ENCODE measurements around the gene PKP3.
"Not testable (repeated sequence)": the region's sequence is repeated elsewhere in the genome, so short reads cannot be mapped to it uniquely, and the experiment has no call there.

The PKP3 gene

DNA sequence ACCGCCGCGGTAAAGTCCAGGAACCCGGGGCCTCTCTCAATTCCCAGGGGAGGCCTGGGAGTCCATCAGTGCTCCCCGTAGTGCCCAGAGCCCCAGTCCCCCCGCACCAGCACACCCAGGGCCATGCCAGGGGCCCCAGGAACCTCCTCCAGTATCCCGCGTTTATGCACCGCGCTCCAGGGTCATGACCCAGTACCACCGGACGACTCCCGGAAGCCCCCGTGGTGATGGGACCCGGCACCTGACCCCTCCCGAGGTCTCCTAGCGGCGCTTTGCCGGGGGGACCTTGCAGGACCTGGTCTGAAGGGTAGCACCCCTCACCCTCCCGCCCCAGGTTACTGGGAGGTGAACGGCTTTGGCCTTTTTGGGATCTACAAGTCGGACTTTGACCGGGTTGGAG, 13.5 kb upstream of the PKP3 start:
- no peaks in the 10 kb centered on the region for H3K36me3 ChIP-seq (ENCODE audit: control insufficient read depth in 2 of 2, insufficient read depth in 2 of 2, low read length in 2 of 2)
- H3K9ac ChIP-seq (ENCODE audit: low read length in 2 of 2), result no peak overlapping the region
- peaks cover 0 to 2% of the 10 kb centered on the region in 2 donors for H3K27me3 ChIP-seq (ENCODE audit: control insufficient read depth in 1 of 2, insufficient read depth in 2 of 2, low read length in 2 of 2)
- H3K27ac ChIP-seq (ENCODE audit: low read length), result no peak overlapping the region
- no peaks in the 10 kb centered on the region for H3K4me1 ChIP-seq (ENCODE audit: control insufficient read depth, insufficient read depth, low read length)
- no peaks in the 10 kb centered on the region for H3K9me3 ChIP-seq (ENCODE audit: control insufficient read depth in 2 of 2, low read length in 2 of 2)
- no peak overlapping the region for H3K4me3 ChIP-seq (ENCODE audit: low read length in 2 of 2)

DNA sequence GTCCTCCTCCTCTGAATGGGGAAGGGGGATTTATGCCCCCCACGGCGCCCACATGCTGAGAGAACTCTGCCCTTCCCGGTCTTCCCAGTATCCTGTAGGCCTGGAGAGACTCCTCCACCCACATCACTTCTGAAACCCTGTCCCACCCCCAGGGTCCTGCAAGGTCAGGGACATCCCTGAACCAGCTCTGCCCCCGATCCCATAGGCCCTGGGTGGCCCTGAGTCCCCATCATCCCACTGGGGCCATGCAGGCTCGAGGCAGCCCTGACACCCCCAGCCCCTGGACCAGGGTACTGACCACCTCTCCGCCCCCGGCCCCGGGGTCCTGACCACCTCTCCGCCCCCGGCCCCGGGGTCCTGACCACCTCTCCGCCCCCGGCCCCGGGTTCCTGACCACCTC, 13.0 kb upstream of the PKP3 start:
- Histone ChIP-seq H3K9ac (ENCODE audit: low read length in 2 of 2) (no peak overlapping the region), H3K4me3 (ENCODE audit: low read length in 2 of 2) (no peak overlapping the region), H3K36me3 (ENCODE audit: control insufficient read depth in 2 of 2, insufficient read depth in 2 of 2, low read length in 2 of 2) (no peaks in the 10 kb centered on the region), H3K27ac (ENCODE audit: low read length) (no peak overlapping the region), H3K4me1 (ENCODE audit: control insufficient read depth, insufficient read depth, low read length) (no peaks in the 10 kb centered on the region), H3K9me3 (ENCODE audit: control insufficient read depth in 2 of 2, low read length in 2 of 2) (no peaks in the 10 kb centered on the region), H3K27me3 (ENCODE audit: control insufficient read depth in 1 of 2, insufficient read depth in 2 of 2, low read length in 2 of 2) (peaks cover 0 to 2% of the 10 kb centered on the region in 2 donors)

DNA sequence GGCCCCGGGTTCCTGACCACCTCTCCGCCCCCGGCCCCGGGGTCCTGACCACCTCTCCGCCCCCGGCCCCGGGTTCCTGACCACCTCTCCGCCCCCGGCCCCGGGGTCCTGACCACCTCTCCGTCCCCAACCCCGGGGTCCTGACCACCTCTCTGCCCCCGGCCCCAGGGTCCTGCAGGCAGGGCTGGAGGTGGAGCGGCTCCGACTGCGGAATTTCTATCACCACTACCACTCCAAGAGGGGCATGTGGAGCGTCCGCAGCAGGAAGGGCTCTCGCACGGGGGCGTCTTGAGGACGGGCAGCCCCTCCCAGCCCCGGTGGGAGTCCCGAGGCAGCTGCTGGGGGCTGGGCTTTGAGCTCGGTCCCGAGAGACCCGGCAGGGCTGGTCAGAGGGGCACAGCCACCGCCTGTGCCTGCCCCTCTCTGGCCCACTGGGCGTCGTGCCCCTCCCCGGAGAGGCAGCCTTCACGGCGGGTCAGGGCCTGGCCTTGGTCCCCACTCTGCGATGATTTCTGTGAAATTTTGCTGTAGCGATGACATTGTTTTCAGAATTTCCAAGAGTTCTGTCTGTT, 12.4 kb upstream of the PKP3 start:
- Histone ChIP-seq H3K9me3 (ENCODE audit: control insufficient read depth in 2 of 2, low read length in 2 of 2) (no peaks in the 10 kb centered on the region), H3K27ac (ENCODE audit: low read length) (no peak overlapping the region), H3K4me3 (ENCODE audit: low read length in 2 of 2) (no peak overlapping the region), H3K4me1 (ENCODE audit: control insufficient read depth, insufficient read depth, low read length) (no peaks in the 10 kb centered on the region), H3K27me3 (ENCODE audit: control insufficient read depth in 1 of 2, insufficient read depth in 2 of 2, low read length in 2 of 2) (peaks cover 0 to 2% of the 10 kb centered on the region in 2 donors), H3K36me3 (ENCODE audit: control insufficient read depth in 2 of 2, insufficient read depth in 2 of 2, low read length in 2 of 2) (no peaks in the 10 kb centered on the region), H3K9ac (ENCODE audit: low read length in 2 of 2) (no peak overlapping the region)

DNA sequence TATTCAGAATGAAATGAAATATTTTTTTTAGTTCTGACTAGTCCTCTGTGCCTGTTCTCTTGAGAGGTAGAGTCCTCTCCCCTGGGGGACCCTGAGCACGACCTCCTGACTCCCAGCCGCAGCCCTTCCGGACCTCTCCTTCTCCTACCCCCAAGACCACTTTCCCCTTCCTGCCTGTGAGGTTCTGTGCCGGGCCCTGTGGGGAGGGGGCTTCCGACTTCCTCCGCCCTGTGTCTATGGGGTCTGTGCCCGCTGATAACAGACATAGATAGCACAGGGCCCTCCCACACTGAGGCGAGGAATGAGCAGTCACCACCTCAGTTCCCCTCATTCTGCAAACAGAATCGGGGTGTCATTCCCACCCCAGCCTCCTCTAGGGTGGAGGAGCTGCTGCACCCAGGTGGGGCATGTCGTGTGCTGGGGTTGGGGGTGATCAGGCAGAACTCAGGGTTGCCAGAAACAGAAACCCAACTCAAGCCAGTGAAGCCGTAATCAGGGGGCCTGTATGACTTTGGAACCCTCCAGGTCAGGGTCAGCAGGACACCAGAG, 11.9 kb upstream of the PKP3 start:
- Histone ChIP-seq H3K27ac (ENCODE audit: low read length) (no peak overlapping the region), H3K9ac (ENCODE audit: low read length in 2 of 2) (no peak overlapping the region), H3K9me3 (ENCODE audit: control insufficient read depth in 2 of 2, low read length in 2 of 2) (peaks cover 0 to 4% of the 10 kb centered on the region in 2 donors), H3K4me3 (ENCODE audit: low read length in 2 of 2) (no peak overlapping the region), H3K27me3 (ENCODE audit: control insufficient read depth in 1 of 2, insufficient read depth in 2 of 2, low read length in 2 of 2) (peaks cover 0 to 2% of the 10 kb centered on the region in 2 donors), H3K4me1 (ENCODE audit: control insufficient read depth, insufficient read depth, low read length) (no peaks in the 10 kb centered on the region), H3K36me3 (ENCODE audit: control insufficient read depth in 2 of 2, insufficient read depth in 2 of 2, low read length in 2 of 2) (no peaks in the 10 kb centered on the region)

DNA sequence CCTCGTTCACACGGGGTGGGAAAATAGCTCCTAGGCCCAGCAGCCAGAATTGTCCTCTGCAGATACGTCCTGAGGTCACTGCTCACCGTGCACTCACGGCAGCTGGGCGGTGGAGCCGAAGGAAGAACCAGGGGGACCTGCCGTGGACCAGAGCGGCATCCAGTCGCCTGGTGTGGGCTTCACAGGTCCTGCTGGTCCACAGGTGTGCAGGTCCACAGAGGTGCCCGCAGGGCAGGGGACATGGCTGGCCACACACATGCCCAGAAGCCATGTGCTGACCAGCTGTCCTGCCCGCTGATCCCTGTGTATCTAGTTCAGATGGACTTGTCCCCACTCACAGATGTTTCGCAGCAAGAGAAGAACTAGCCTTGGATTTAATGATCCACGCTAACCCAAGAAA, 10.6 kb upstream of the PKP3 start:
- Histone ChIP-seq H3K27me3 (ENCODE audit: control insufficient read depth in 1 of 2, insufficient read depth in 2 of 2, low read length in 2 of 2) (no peaks in the 10 kb centered on the region), H3K4me1 (ENCODE audit: control insufficient read depth, insufficient read depth, low read length) (no peaks in the 10 kb centered on the region), H3K36me3 (ENCODE audit: control insufficient read depth in 2 of 2, insufficient read depth in 2 of 2, low read length in 2 of 2) (no peaks in the 10 kb centered on the region), H3K27ac (ENCODE audit: low read length) (no peak overlapping the region), H3K4me3 (ENCODE audit: low read length in 2 of 2) (no peak overlapping the region), H3K9ac (ENCODE audit: low read length in 2 of 2) (no peak overlapping the region), H3K9me3 (ENCODE audit: control insufficient read depth in 2 of 2, low read length in 2 of 2) (peaks cover 0 to 4% of the 10 kb centered on the region in 2 donors)

DNA sequence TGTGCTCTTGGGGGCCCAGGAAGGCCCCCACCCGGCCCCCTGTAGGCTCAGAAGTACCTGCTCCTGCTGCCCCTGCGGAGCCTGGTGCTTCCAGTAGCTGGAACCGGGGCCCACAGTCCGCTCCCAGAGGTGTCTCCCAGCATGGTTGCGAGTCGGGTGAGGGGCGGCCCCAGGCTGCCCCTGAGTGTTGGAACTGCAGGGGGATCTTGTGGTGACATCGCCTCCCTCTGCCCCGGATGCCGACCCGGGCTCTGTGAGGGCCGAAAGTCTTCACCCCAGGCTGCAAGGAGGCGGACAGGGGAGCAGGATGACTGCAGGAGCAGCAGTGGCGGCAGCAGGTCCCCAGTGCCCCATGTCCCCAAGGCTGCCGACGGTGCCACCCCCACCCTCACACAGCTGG, 9.5 kb upstream of the PKP3 start:
- peaks cover 0 to 4% of the 10 kb centered on the region in 2 donors for H3K9me3 ChIP-seq (ENCODE audit: control insufficient read depth in 2 of 2, low read length in 2 of 2)
- H3K9ac ChIP-seq (ENCODE audit: low read length in 2 of 2), result no peak overlapping the region
- H3K27me3 ChIP-seq (ENCODE audit: control insufficient read depth in 1 of 2, insufficient read depth in 2 of 2, low read length in 2 of 2), result no peaks in the 10 kb centered on the region
- H3K27ac ChIP-seq (ENCODE audit: low read length), result no peak overlapping the region
- no peak overlapping the region for H3K4me3 ChIP-seq (ENCODE audit: low read length in 2 of 2)
- no peaks in the 10 kb centered on the region for H3K36me3 ChIP-seq (ENCODE audit: control insufficient read depth in 2 of 2, insufficient read depth in 2 of 2, low read length in 2 of 2)
- no peaks in the 10 kb centered on the region for H3K4me1 ChIP-seq (ENCODE audit: control insufficient read depth, insufficient read depth, low read length)

DNA sequence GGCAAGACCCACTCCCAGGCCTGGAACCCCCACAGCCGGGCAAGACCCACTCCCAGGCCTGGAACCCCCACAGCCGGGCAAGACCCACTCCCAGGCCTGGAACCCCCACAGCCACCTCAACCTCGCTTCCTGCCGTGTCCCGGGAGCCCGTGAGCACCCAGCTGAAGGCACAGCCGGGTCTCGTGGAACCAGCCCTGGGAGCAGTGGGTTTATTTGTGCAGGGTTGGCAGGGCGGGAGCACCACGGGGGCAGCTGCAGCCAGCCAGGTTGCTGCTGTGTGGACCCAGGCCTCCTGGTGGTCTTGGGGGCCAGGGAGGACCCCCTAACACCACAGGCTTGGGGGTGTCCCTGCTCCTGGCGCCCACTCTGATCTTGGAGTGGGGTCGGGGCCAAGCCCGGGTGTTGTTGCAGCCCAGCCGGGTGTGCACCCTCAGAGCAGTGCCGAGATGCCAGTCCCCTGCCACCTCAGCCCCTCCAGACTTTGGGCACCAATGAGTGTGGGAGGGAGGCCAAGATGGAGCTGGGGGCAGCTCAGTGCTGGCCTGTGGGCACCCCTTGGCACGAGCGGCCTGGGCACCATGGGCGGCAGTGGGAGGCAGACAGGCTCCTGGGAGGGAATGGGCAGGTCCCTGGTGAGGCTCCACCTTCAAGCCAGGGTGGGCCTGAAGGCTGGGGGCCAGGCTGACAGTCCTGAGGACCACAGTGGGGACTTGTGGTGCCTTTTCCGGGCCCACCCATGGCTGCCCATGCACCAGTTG, 8.2 kb upstream of the PKP3 start:
- Histone ChIP-seq H3K27me3 (ENCODE audit: control insufficient read depth in 1 of 2, insufficient read depth in 2 of 2, low read length in 2 of 2) (no peaks in the 10 kb centered on the region), H3K9ac (ENCODE audit: low read length in 2 of 2) (no peak overlapping the region), H3K27ac (ENCODE audit: low read length) (no peak overlapping the region)

DNA sequence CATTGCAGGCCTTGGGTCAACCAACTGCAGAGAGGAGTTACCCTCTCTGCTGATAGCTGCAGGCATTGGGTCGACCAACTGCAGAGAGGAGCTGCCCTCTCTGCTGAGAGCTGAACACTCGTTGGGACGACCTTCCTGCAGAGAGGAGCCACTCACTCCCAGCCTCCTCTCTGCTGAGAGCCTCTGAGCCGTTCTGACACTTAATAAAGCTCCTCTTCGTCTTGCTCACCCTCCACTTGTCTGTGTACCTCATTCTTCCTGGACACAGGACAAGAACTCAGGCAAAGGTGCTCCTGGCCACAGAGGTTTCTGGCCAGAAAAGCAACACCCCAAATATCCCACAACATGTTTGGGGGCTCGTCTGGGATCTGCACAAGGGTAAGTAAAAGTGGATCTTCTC, 7.5 kb upstream of the PKP3 start:
- Histone ChIP-seq H3K4me3 (ENCODE audit: low read length in 2 of 2) (no peak overlapping the region), H3K9ac (ENCODE audit: low read length in 2 of 2) (no peak overlapping the region), H3K36me3 (ENCODE audit: control insufficient read depth in 2 of 2, insufficient read depth in 2 of 2, low read length in 2 of 2) (no peaks in the 10 kb centered on the region), H3K27ac (ENCODE audit: low read length) (no peak overlapping the region), H3K4me1 (ENCODE audit: control insufficient read depth, insufficient read depth, low read length) (no peaks in the 10 kb centered on the region), H3K9me3 (ENCODE audit: control insufficient read depth in 2 of 2, low read length in 2 of 2) (peaks cover 0 to 4% of the 10 kb centered on the region in 2 donors), H3K27me3 (ENCODE audit: control insufficient read depth in 1 of 2, insufficient read depth in 2 of 2, low read length in 2 of 2) (no peaks in the 10 kb centered on the region)

More for the DNA sequence above, 8.2 kb upstream of the PKP3 start:
- Histone ChIP-seq H3K4me3 (ENCODE audit: low read length in 2 of 2) (no peak overlapping the region), H3K36me3 (ENCODE audit: control insufficient read depth in 2 of 2, insufficient read depth in 2 of 2, low read length in 2 of 2) (no peaks in the 10 kb centered on the region), H3K4me1 (ENCODE audit: control insufficient read depth, insufficient read depth, low read length) (no peaks in the 10 kb centered on the region), H3K9me3 (ENCODE audit: control insufficient read depth in 2 of 2, low read length in 2 of 2) (peaks cover 0 to 4% of the 10 kb centered on the region in 2 donors)

DNA sequence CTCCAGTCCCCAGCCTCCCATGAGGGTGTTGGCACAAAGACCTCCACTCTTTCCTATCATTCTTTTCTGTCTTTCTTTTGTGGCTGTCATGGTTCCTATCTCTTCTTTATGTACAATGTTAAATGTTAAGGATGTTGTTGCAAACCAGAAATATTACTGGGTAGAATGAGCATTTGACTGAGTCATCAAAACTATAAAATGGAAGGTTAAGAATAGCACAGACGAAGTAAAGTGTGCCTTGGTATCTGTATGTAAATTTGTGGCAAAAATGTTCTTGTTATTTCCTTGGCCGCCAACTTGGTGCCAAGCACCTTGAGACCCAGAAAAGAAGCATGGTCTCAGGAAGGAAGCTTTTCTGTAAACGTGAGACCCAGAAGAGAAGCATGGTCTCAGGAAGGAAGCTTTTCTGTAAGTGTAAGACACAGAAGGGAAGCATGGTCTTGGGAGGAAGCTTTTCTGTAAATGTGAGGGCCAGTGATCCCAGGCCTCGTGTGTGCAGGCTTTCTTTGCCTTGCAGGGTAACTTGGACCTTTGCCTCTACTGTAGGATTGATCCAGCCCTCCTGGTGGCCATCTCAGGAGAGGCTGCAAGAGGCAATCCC, 6.7 kb upstream of the PKP3 start:
- H3K4me3 ChIP-seq (ENCODE audit: low read length in 2 of 2), result no peak overlapping the region
- H3K9ac ChIP-seq (ENCODE audit: low read length in 2 of 2), result no peak overlapping the region
- no peaks in the 10 kb centered on the region for H3K27me3 ChIP-seq (ENCODE audit: control insufficient read depth in 1 of 2, insufficient read depth in 2 of 2, low read length in 2 of 2)
- no peaks in the 10 kb centered on the region for H3K4me1 ChIP-seq (ENCODE audit: control insufficient read depth, insufficient read depth, low read length)
- no peak overlapping the region for H3K27ac ChIP-seq (ENCODE audit: low read length)
- no peaks in the 10 kb centered on the region for H3K36me3 ChIP-seq (ENCODE audit: control insufficient read depth in 2 of 2, insufficient read depth in 2 of 2, low read length in 2 of 2)
- peaks cover 0 to 4% of the 10 kb centered on the region in 2 donors for H3K9me3 ChIP-seq (ENCODE audit: control insufficient read depth in 2 of 2, low read length in 2 of 2)

DNA sequence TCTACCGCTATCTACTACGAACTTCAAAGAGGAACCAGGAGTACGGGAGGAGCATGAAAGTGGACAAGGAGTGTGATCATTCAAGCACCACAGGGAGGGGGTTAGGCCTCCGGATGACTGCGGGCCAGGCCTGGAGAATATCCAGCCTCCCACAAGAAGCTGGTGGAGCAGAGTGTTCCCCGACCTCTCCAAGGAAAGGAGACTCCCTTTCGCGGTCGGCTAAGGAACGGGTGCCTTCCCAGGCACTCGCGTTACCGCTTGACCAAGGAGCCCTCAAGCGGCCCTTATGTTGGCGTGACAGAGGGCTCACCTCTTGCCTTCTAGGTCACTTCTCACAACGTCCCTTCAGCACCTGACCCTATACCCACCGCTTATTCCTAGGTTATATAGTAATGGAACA, 4.6 kb upstream of the PKP3 start:
- not testable (repeated sequence) for H3K4me3 ChIP-seq (ENCODE audit: low read length in 2 of 2); H3K9ac ChIP-seq (ENCODE audit: low read length in 2 of 2); H3K4me1 ChIP-seq (ENCODE audit: control insufficient read depth, insufficient read depth, low read length); H3K27ac ChIP-seq (ENCODE audit: low read length); H3K9me3 ChIP-seq (ENCODE audit: control insufficient read depth in 2 of 2, low read length in 2 of 2); H3K27me3 ChIP-seq (ENCODE audit: control insufficient read depth in 1 of 2, insufficient read depth in 2 of 2, low read length in 2 of 2); H3K36me3 ChIP-seq (ENCODE audit: control insufficient read depth in 2 of 2, insufficient read depth in 2 of 2, low read length in 2 of 2)

DNA sequence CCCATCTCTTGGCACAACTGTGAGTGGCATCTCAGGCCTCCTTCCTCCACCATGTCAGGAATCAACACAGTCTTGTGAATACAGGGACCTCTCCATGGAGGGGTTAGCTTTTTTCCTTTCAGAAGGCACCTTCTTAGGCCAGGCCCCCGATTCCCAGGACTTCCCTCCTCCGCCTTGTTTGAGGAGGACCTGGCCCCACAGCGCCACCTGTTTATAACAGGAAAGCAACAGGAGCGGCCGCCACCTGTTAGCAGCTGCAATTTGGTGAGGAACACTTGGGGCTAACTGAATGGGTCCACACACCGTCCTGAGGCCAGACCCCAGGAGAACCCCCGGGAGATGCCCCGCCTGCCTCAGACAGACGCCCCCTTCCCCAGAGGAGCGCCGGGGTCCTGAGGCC, 3.8 kb upstream of the PKP3 start:
- no peaks in the 10 kb centered on the region for H3K4me1 ChIP-seq (ENCODE audit: control insufficient read depth, insufficient read depth, low read length)
- no peak overlapping the region for H3K27ac ChIP-seq (ENCODE audit: low read length)
- peaks cover 0 to 4% of the 10 kb centered on the region in 2 donors for H3K9me3 ChIP-seq (ENCODE audit: control insufficient read depth in 2 of 2, low read length in 2 of 2)
- no peak overlapping the region for H3K9ac ChIP-seq (ENCODE audit: low read length in 2 of 2)
- no peaks in the 10 kb centered on the region for H3K36me3 ChIP-seq (ENCODE audit: control insufficient read depth in 2 of 2, insufficient read depth in 2 of 2, low read length in 2 of 2)
- no peaks in the 10 kb centered on the region for H3K27me3 ChIP-seq (ENCODE audit: control insufficient read depth in 1 of 2, insufficient read depth in 2 of 2, low read length in 2 of 2)
- H3K4me3 ChIP-seq (ENCODE audit: low read length in 2 of 2), result no peak overlapping the region

Measured in stomach smooth muscle (tissue), 2 donors.